ENCODE measurements around the gene COL13A1.

COL13A1 gene

GRCh38 chr10:69847458-69847857 lies 45.8 kb downstream of the COL13A1 start:
- peaks cover 61 to 78% of the 10 kb centered on the region in 2 donors for H3K27me3 Mint-ChIP-seq
- H3K4me1 Mint-ChIP-seq (ENCODE audit: low read depth in 2 of 2): no peaks in the 10 kb centered on the region
- H3K4me3 Mint-ChIP-seq: no peak overlapping the region
- DNase-seq (no peak), ATAC-seq (replicated peaks) (no peak)
- H3K36me3 Mint-ChIP-seq (ENCODE audit: insufficient read depth): no peaks in the 10 kb centered on the region
- no peak overlapping the region for H3K27ac Mint-ChIP-seq
- H3K9me3 Mint-ChIP-seq: no peaks in the 10 kb centered on the region

GRCh38 chr10:69847883-69848282 lies 46.2 kb downstream of the COL13A1 start:
- ATAC-seq (replicated peaks) (no peak), DNase-seq (no peak)
- H3K36me3 Mint-ChIP-seq (ENCODE audit: insufficient read depth): no peaks in the 10 kb centered on the region
- no peaks in the 10 kb centered on the region for H3K4me1 Mint-ChIP-seq (ENCODE audit: low read depth in 2 of 2)
- no peak overlapping the region for H3K4me3 Mint-ChIP-seq
- H3K27me3 Mint-ChIP-seq: peaks cover 63 to 83% of the 10 kb centered on the region in 2 donors
- H3K27ac Mint-ChIP-seq: no peak overlapping the region
- no peaks in the 10 kb centered on the region for H3K9me3 Mint-ChIP-seq

GRCh38 chr10:69848454-69848853 lies 46.7 kb downstream of the COL13A1 start:
- Mint-ChIP-seq H3K4me1 (ENCODE audit: low read depth in 2 of 2) (no peaks in the 10 kb centered on the region), H3K9me3 (no peaks in the 10 kb centered on the region), H3K27ac (no peak overlapping the region), H3K36me3 (ENCODE audit: insufficient read depth) (no peaks in the 10 kb centered on the region), H3K4me3 (no peak overlapping the region), H3K27me3 (peaks cover 67 to 87% of the 10 kb centered on the region in 2 donors)
- DNase-seq: no peak
- no peak for ATAC-seq (replicated peaks)

- DNase-seq: no peak
- H3K36me3 Mint-ChIP-seq (ENCODE audit: insufficient read depth): no peaks in the 10 kb centered on the region
- no peaks in the 10 kb centered on the region for H3K9me3 Mint-ChIP-seq
- H3K4me1 Mint-ChIP-seq (ENCODE audit: low read depth in 2 of 2): no peaks in the 10 kb centered on the region
- H3K27ac Mint-ChIP-seq: no peak overlapping the region
- peaks cover 62 to 87% of the 10 kb centered on the region in 2 donors for H3K27me3 Mint-ChIP-seq
- H3K4me3 Mint-ChIP-seq: no peak overlapping the region
- ATAC-seq (replicated peaks): no peak
Measured at GRCh38 chr10:69849825-69850224, 48.1 kb downstream of the COL13A1 start.

GRCh38 chr10:69850440-69850839 lies 48.7 kb downstream of the COL13A1 start:
- DNase-seq (no peak), ATAC-seq (replicated peaks) (no peak)
- Mint-ChIP-seq H3K4me1 (ENCODE audit: low read depth in 2 of 2) (no peaks in the 10 kb centered on the region), H3K9me3 (no peaks in the 10 kb centered on the region), H3K36me3 (ENCODE audit: insufficient read depth) (no peaks in the 10 kb centered on the region), H3K27me3 (peaks cover 57 to 84% of the 10 kb centered on the region in 2 donors), H3K4me3 (no peak overlapping the region), H3K27ac (no peak overlapping the region)

- no peak for DNase-seq
- ATAC-seq (replicated peaks): no peak
- H3K4me3 Mint-ChIP-seq: no peak overlapping the region
- H3K4me1 Mint-ChIP-seq (ENCODE audit: low read depth in 2 of 2): no peaks in the 10 kb centered on the region
- peaks cover 52 to 80% of the 10 kb centered on the region in 2 donors for H3K27me3 Mint-ChIP-seq
- no peaks in the 10 kb centered on the region for H3K9me3 Mint-ChIP-seq
- no peaks in the 10 kb centered on the region for H3K36me3 Mint-ChIP-seq (ENCODE audit: insufficient read depth)
- H3K27ac Mint-ChIP-seq: no peak overlapping the region
Measured at GRCh38 chr10:69851306-69851705, 49.6 kb downstream of the COL13A1 start.

GRCh38 chr10:69853064-69853463 lies 51.4 kb downstream of the COL13A1 start:
- H3K4me1 Mint-ChIP-seq (ENCODE audit: low read depth in 2 of 2): no peaks in the 10 kb centered on the region
- ATAC-seq (replicated peaks) (no peak), DNase-seq (no peak)
- no peaks in the 10 kb centered on the region for H3K36me3 Mint-ChIP-seq (ENCODE audit: insufficient read depth)
- no peak overlapping the region for H3K4me3 Mint-ChIP-seq
- no peak overlapping the region for H3K27ac Mint-ChIP-seq
- H3K27me3 Mint-ChIP-seq: peaks cover 39 to 72% of the 10 kb centered on the region in 2 donors
- H3K9me3 Mint-ChIP-seq: no peaks in the 10 kb centered on the region

- H3K4me1 Mint-ChIP-seq (ENCODE audit: low read depth in 2 of 2): no peaks in the 10 kb centered on the region
- no peak overlapping the region for H3K4me3 Mint-ChIP-seq
- DNase-seq: no peak
- no peaks in the 10 kb centered on the region for H3K9me3 Mint-ChIP-seq
- ATAC-seq (replicated peaks): no peak
- H3K27ac Mint-ChIP-seq: no peak overlapping the region
- H3K27me3 Mint-ChIP-seq: peaks cover 26 to 60% of the 10 kb centered on the region in 2 donors
- H3K36me3 Mint-ChIP-seq (ENCODE audit: insufficient read depth): no peaks in the 10 kb centered on the region
Measured at GRCh38 chr10:69854511-69855345, 53.0 kb downstream of the COL13A1 start.

GRCh38 chr10:69855346-69856111 lies 53.8 kb downstream of the COL13A1 start:
- ATAC-seq (replicated peaks) (no peak), DNase-seq (no peak)
- H3K4me1 Mint-ChIP-seq (ENCODE audit: low read depth in 2 of 2): no peaks in the 10 kb centered on the region
- no peaks in the 10 kb centered on the region for H3K36me3 Mint-ChIP-seq (ENCODE audit: insufficient read depth)
- no peak overlapping the region for H3K4me3 Mint-ChIP-seq
- H3K9me3 Mint-ChIP-seq: no peaks in the 10 kb centered on the region
- H3K27me3 Mint-ChIP-seq: peaks cover 25 to 60% of the 10 kb centered on the region in 2 donors
- H3K27ac Mint-ChIP-seq: no peak overlapping the region

- peaks cover 25 to 70% of the 10 kb centered on the region in 2 donors for H3K27me3 Mint-ChIP-seq
- no peaks in the 10 kb centered on the region for H3K36me3 Mint-ChIP-seq (ENCODE audit: insufficient read depth)
- ATAC-seq (replicated peaks) (no peak), DNase-seq (no peak)
- no peak overlapping the region for H3K27ac Mint-ChIP-seq
- H3K4me3 Mint-ChIP-seq: no peak overlapping the region
- H3K9me3 Mint-ChIP-seq: no peaks in the 10 kb centered on the region
- H3K4me1 Mint-ChIP-seq (ENCODE audit: low read depth in 2 of 2): no peaks in the 10 kb centered on the region
Measured at GRCh38 chr10:69856601-69857166, 55.0 kb downstream of the COL13A1 start.

- Mint-ChIP-seq H3K27ac (no peak overlapping the region), H3K4me3 (no peak overlapping the region), H3K27me3 (peaks cover 16 to 66% of the 10 kb centered on the region in 2 donors), H3K36me3 (ENCODE audit: insufficient read depth) (no peaks in the 10 kb centered on the region), H3K9me3 (no peaks in the 10 kb centered on the region), H3K4me1 (ENCODE audit: low read depth in 2 of 2) (no peaks in the 10 kb centered on the region)
- ATAC-seq (replicated peaks): no peak
- no peak for DNase-seq
Measured at GRCh38 chr10:69858201-69858600, 56.5 kb downstream of the COL13A1 start.

- no peak overlapping the region for H3K27ac Mint-ChIP-seq
- peaks cover 2% of the 10 kb centered on the region for H3K36me3 Mint-ChIP-seq (ENCODE audit: insufficient read depth)
- DNase-seq (no peak), ATAC-seq (replicated peaks) (no peak)
- H3K27me3 Mint-ChIP-seq: peaks cover 22 to 64% of the 10 kb centered on the region in 2 donors
- no peak overlapping the region for H3K4me3 Mint-ChIP-seq
- H3K4me1 Mint-ChIP-seq (ENCODE audit: low read depth in 2 of 2): no peaks in the 10 kb centered on the region
- H3K9me3 Mint-ChIP-seq: no peaks in the 10 kb centered on the region
Measured at GRCh38 chr10:69860271-69860670, 58.6 kb downstream of the COL13A1 start.

GRCh38 chr10:69861251-69862240 lies 59.8 kb downstream of the COL13A1 start:
- ATAC-seq (replicated peaks) (no peak), DNase-seq (no peak)
- Mint-ChIP-seq H3K4me3 (no peak overlapping the region), H3K4me1 (ENCODE audit: low read depth in 2 of 2) (no peaks in the 10 kb centered on the region), H3K27ac (no peak overlapping the region), H3K36me3 (ENCODE audit: insufficient read depth) (peaks cover 4% of the 10 kb centered on the region), H3K27me3 (peaks cover 21 to 71% of the 10 kb centered on the region in 2 donors), H3K9me3 (no peaks in the 10 kb centered on the region)
